Measurements from ENCODE around the gene GCKR.

Gene GCKR, protein sequence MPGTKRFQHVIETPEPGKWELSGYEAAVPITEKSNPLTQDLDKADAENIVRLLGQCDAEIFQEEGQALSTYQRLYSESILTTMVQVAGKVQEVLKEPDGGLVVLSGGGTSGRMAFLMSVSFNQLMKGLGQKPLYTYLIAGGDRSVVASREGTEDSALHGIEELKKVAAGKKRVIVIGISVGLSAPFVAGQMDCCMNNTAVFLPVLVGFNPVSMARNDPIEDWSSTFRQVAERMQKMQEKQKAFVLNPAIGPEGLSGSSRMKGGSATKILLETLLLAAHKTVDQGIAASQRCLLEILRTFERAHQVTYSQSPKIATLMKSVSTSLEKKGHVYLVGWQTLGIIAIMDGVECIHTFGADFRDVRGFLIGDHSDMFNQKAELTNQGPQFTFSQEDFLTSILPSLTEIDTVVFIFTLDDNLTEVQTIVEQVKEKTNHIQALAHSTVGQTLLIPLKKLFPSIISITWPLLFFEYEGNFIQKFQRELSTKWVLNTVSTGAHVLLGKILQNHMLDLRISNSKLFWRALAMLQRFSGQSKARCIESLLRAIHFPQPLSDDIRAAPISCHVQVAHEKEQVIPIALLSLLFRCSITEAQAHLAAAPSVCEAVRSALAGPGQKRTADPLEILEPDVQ

DNA sequence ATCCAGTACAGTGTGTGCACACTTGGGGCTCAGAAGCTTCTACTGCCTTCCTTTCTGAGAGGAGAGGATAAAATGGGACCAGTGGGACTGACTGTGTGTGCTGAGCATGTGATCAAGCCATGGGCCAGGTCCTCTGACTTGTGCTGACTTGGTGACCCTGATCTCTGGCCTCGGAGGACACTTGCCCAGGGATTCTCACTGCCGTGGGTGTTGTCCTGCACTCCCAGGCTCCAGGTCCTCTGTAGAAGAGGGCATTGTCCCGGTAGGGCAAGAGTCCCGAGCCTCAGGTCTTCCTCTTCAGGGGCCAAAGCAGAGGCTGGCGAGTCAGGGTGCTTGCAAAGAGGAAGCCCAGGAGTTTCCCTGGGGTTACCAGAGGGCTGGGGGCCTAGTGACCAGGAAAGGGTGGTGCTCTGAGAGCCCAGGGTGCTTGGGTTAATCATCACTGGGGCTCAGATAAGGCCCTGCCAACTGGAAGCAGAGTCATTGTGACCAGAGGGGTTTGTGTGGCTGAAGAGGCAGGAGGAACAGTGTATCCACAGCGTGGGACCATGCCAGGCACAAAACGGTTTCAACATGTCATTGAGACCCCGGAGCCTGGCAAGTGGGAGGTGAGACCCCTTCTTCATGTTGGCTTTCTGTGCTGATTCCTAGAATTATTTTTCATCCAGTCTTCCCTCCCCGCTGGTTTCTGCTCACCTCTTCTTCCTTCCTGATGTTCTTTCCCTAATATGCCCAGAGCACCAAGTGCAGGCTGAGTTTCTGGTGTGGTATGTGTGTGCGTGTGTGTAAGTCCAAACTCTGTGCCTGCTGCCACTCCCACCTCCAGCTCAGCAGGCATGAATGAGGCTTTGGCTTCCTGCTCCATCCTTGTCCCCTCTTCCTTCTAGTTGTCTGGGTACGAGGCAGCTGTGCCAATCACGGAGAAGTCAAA lies at the start of gene GCKR:
Gene GCKR, plus strand, starts transcription at position 483 of the 931 bp plus-strand sequence. Its CDS starts 66 bp downstream, at position 549.
- DNase-seq, result no peak

DNA sequence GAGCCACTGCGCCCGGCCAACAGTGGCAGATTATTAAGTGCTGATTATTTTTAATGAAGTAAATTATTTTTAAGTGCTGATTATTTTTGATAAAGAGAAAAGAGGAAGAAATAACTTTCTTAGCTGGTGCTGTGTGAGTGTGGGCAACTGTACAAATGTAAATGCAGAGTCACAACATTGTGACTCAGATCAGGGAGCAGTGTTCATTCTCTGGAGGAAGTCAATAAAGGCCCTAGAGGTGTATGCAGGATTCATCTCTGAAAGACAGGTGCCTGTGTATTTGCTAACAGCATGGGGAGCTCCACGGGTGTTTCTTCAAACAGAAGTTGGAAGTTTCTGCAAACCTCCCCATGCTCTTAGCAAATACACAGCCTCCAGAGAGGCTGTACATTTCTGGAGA lies 48.3 kb upstream of the GCKR start:
- no peak for DNase-seq

DNA sequence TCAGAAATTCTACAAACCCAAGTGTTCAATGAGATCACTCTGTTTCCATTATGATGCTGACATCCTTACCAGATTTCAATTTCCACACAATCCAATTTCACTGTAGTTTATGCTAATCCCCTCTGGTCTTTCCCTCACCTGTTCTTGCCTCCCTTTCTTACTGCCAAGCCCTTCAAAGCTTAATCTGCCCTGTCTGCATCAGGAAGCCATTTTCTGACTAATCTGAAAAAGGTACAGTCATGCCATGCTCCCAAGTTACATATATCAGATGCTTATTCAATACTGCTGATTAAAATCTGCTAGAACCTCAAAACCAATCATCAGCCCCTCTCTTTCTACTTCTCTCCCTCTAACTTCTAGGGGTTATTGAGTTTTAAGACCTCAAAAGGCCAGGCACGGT lies 45.5 kb upstream of the GCKR start:
- DNase-seq, result no peak

DNA sequence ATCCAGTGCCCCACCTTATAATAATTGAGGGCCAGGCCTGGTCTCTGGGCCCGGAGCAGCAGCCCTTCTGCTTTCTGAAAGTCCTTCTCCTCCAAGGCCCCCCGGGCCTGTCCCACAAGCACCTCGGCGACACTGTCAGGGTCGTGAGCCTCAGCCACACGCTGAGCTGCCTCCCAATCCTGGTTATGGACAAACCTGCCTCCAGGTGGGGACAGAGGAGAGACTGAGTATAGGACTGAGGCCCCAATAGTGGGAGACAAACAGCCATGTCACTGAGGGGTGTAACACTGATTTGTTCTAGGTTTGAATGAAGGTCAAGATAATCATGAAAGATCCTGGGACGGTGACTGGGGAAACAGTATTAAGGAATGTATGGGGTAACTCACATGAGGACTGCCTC lies 42.7 kb upstream of the GCKR start:
- DNase-seq, result no peak

DNA sequence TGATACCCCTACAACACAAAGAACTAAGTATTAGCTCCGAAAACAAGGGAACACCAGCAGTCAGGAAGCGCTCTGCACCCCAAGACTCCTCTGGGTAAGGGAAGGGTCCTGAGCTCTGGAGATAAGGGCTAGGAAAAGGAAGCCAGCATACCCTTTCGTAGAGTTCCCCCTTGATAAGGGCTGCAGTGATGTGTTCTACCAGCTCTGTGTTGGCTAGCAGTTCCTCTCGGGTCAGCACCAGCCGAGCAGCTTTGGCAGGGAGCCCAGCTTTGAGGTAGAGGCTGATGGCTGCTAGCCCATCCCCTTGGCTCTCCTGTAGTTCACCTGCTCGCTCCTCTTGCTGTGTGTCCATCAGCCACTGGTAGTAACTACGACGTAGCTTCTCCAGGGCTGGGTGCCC lies 35.5 kb upstream of the GCKR start:
- DNase-seq, result no peak

DNA sequence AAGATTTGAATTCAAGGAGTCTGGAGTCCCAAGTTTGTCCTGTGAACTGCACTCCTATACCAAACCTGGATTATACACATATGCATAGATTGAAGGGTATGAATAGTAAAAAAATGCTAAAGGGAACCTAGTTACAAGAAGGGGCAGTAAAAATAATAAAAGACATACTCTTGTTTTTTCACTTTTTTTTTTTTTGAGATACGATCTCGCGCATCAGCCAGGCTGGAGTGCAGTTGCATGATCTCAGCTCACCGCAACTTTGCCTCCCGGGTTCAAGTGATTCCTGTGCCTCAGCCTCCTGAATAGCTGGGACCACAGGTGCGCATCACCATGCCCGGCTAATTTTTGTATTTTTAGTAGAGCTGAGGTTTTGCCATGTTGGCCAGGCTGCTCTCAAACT lies 32.2 kb upstream of the GCKR start:
- no peak for DNase-seq

DNA sequence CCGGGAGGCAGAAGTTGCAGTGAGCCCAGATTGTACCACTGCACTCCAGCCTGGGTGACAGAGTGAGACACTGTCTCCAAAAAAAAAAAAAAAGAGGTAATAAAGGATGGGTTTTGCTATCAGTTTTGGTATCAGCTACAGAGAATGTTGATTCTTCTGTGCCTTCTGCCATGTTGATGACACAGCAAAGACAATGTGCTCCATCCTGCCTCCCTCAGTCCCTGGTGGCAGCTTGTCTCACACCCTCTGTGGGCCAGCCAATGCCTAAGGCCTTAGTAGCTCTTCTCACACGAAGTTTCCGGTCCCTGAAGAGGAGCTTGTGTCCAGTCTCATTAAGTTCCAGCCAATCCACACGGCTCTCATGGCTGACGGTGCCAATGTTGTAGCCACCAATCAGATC lies 24.7 kb upstream of the GCKR start:
- DNase-seq, result no peak

DNA sequence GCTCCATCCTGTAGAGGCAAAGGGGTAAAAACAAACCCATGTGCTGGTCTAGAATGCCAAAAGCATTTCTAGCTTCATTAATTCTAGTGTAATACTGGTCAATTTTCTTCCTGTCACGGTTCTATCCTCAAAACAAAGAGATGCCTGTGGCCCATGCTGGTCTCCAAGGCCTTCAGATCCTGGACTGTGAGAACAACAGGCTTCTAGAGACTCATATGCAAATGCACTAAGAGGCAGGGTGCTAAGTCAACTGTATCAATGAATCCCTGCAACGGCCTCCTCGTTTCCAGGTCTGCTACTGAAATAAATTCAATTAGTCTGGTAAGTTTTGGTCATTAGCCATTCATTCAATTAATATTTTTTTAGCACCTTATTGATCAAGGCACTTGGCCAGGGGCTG lies 11.1 kb upstream of the GCKR start:
- no peak for DNase-seq

DNA sequence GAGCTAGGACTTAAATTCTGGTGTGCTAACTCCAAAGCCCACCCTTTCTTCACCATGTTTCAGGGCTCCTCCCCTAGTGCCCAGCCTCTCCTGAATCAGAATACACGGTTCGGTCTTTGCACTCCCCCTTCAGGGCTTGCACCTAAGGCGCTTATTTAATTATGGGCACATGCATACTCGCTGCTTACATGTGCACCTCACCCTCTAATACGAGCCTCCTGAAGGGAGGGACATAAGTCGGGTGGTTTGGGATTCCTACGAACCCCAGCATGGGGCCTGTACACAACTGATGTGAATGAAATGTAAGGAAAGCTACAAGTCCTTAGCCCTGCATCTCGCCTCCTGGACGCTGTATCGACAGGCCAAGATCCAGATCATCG lies 7.5 kb upstream of the GCKR start:
- peak; percentile 66 for DNase-seq

DNA sequence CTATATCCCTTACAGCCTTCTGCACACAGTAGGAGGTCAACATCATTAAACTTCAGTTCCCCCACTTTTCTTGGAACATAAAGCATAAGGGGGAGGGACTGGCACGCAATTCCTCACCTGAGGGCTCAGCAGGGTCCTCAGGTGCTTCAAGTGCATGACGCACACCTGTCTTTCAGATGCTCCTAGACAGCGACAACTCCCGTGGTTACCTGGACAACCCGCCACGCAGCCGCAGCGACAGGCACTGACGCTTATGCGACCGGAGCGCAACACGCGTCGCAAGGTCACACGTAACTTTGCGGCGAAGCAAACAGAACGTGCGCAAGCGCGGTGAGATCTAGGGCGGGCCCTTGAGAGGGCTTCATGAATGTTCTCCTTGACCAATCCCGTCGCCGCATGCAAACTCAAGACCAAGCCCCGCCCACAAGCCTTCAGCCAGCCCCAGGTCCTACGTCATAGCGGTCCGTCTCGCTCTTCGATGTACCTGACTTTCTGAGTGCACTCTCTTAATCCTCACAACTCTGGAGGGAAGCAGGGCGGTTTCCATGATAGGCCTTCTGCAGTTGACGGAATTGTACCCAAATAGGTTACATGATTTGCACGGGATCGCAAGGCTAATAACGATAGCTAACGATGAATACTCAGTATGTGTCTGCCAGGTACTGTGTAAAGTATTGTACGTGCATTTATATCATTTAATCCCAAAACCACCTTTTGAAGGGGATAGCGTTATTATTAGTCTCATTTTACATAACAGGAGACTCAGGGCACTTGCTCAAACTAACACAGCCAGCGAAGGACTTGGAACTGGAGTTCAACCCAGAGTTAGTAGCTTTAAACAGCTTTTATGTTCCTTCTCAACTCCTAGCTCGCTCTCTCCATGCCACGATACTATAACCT lies 6.9 kb upstream of the GCKR start, which contains the start of gene IFT172:
Gene IFT172, minus strand, starts transcription at position 246 of the 900 bp plus-strand sequence. Its CDS starts 90 bp downstream, at position 156.
- peak; percentile 100 for DNase-seq

DNA sequence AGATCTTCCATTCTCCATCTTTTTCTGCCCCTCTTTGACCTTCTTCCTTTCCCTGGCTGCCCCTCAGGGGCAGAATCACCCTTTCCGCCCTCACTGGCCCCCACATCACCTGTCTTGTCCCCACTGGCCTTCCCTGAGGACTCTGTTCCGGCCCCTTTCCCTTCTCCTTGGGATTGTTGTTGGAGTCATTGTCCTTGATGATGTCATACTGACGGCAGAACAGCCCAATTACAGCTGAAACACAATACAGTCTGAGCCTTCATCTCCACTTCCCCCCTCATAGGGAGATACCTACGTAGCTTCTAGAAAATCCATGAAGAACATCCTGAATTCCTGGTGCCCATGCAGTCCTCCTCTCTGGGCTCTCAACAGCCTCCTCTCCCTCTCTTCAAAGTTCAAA lies 4.1 kb upstream of the GCKR start:
- DNase-seq, result no peak

DNA sequence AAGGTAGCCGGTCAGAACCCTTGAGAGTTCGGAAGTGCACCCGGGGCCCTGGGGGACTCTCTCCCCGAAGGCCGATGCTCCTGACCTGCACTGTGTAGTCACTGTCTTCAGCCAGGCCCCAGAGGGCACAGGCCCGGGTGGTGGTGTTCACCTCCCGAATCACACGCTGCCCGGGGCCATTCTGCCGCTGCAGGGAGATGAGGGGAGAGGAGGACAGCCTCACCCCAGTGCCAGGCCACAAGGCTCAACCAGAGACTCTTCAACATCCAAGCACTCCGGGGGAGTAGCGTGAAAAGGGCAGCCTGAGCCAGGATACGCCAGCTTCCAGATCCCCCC lies 2.7 kb upstream of the GCKR start:
- no peak for DNase-seq

DNA sequence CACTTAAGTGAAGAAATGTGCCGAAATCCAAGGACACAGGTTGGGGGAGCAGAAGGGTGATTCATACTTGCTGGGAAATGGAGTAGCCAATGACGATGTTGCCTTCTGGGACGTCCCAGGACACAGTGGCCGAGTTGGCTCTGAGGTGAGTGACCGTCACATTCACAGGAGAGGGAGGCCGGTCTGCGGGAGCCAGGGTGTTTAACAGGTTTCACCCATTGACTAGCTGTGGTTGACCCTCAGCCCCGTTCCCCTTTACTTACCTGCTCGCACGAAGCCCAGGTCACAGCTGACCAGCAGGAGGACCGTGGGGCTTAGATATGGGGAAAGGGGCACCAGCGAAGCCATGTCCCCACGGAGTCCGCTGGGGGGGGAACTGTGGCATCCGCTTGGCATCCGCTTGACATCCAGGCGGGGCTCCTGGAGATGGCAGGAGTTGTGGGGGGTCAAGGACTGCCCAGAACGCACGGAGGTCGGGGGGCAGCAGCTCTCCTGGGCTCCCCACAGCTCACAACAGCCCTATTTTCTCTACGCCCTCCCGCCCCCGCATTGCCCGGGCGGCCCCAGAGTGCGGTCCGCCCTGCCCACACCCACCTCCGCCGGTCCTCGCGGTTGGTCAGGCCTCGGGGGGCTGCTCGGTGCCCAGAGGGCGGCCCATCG lies 2.2 kb upstream of the GCKR start:
- no peak for DNase-seq

DNA sequence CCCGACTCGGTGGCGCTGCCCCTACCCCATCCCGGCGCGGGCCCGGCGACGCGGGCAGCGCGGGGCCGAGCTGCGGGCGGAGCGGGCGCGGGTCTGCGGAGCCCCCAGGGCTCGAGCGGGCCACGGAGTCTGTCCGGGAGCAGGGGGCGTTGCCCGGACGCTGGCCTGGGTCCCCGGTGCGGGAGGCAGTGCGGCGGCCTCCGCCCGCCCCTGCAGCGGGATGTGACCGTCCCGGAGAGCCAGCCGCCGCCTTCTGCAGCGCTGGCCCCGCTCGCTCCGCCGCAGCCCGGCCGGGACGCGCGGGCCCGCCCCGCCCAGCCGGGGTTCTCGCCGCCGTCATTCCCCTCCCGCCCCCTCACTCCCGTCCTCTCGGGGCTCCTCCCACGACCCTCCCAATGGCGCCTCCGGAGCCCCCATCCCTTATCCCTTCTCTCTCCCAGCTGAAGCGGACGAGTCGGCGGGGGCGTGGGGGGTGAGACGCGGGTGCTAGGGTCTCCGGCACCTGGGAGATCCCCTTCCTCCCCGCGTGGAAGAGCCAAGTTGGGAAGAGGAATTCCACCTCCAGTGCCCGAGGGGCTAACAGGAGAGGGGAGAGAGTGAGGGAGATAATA lies 1.6 kb upstream of the GCKR start, which contains the start of gene FNDC4:
Gene FNDC4, minus strand, starts transcription at position 257 of the 611 bp plus-strand sequence. CDS start 521 bp downstream, outside the sequence.
- DNase-seq, result peak; percentile 45

DNA sequence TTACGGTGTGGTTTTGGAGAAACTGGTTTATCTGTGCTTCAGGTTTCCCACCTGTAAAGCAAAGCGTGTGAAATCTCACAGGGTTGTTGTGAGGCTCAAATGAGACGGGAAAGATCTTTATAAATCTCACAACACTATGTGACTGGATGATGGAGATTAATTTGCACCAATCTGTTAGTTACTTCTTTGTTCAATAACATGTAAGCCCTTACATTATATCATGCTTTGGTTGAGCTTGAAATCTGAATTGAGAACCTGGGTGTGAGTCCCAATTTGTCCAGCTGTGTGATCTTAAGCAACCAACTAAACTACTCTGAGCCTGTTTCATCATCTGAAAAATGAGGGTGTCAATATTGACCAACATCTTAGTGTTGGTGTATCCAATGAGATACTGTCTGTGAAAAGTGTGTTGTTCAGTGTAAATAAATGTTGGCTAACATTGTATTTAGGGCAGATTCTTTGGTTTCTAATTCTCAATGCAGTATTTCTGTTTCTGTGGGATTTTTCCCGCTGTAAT lies 741 bp upstream of the GCKR start:
- no peak for DNase-seq

DNA sequence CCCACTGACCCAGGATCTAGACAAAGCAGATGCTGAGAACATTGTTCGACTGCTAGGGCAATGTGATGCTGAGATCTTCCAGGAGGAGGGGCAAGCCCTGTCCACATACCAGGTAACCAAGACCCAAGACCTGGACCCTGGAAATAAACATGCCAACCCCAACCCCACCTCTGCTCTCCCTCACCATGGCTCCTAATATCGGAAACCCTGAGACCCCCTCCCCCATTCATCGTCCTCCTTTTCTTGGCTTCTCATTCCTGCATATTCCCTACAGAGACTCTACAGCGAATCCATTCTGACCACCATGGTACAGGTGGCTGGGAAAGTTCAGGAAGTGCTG lies 619 bp downstream of the GCKR start:
- DNase-seq, result no peak

DNA sequence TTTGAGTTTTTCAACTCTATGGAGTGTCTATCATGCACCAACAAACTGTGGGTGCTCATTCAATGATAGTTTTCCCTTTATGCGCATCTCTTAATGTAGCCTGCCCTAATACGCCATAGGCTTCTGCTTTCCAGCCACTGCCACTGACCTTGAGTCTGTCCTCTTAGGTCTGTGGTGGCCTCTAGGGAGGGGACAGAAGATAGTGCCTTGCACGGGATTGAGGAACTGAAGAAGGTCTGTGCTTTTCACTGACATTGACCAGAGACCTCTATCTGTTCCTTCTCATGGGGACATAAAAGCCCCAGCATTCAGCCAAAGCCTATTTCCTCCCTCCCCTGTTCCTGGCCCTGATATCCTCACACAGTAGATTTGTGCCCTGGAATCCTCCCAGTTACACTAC lies 2.3 kb downstream of the GCKR start:
- no peak for DNase-seq

DNA sequence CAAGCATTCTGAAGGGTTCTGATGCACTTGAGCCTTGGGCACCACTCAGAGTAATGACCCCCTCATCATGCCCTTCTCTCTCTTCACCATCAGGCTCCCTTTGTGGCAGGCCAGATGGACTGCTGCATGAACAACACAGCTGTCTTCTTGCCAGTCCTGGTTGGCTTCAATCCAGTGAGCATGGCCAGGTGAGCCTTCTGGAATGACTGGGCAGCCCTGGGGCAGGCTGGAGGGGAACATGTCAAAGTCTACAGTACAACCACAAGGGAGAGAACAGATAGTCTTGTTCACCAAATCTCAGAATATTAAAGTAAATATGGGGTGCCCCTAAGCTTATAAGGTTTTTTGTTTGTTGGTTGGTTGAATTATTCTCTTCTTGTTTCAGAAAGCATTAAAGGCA lies 4.4 kb downstream of the GCKR start:
- DNase-seq, result no peak

DNA sequence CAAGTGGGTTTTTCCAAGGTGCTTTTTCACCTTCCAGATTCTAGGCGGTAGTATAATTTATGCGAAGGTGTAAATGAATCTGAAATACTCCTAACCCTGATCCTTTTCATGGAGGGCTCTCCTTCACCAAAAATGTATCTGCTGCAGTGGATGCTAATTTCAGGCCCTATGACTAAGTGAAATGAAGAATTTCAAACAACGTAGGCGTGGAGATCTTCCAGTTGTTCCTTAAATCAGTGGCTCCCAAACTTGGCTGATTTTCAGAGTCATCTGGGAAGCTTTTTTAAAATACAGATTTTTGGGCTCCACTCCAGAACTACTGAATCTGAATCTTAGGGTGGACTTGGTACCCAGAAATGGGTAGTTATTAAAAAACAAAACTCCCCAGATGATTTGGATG lies 5.5 kb downstream of the GCKR start:
- DNase-seq, result no peak

DNA sequence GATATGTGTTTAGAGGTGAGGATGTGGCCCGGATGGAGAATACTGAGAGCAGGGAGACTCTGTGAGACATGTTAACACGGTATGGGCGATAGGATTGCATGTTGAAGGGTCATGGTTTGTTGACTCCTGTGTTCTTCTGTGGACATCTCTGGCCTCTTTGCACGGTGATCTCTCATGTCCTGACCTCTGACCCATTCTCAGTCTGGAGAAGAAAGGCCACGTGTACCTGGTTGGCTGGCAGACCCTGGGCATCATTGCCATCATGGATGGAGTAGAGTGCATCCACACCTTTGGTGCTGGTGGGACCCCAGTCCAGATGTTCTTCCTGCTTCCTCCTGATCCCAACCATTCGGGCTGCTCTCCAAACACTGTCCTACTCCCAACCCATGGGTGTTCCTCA lies 9.9 kb downstream of the GCKR start:
- DNase-seq, result no peak

DNA sequence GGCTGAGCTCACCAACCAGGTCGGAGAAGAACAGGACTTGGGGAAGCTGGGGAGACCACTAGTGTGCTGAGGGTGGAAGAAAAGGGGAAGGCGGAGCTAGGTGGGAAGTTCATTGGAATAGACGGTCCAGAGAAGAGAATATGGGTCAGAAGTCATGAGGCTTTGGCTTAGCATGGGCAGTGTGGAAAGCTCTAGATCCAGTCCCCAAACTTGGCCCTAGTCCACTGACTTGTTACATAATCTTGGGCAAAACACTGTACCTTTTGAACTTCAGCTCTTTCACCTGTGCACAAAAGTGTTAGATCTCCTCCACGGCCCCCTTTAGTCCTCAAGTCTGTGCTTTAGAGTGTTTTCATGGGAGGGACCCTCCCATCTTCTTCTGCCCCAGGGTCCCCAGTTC lies 10.7 kb downstream of the GCKR start:
- DNase-seq, result no peak

Measured in NCI-H345 (cell line).